OCI-LY3 (cell line): ENCODE data around the gene ANKRD34A.
"Not testable (repeated sequence)": the region's sequence is repeated elsewhere in the genome, so short reads cannot be mapped to it uniquely, and the experiment has no call there.

Source experiments
- H2AFZ ChIP-seq: fragments of 200-600, 300-600 bp; shearing (Covaris generic); 2 replicates; pipeline ENCODE4 v1.6.0; 2014; ENCODE audit warnings: antibody characterized with exemption, low read depth, low read length
- H3K27ac ChIP-seq: fragments of 200-600, 300-600 bp; sonication (generic); 2 replicates; pipeline ENCODE4 v1.5.1; 2014; ENCODE audit warnings: mild to moderate bottlenecking, low read length, moderate library complexity, mixed read lengths
- H3K27me3 ChIP-seq: fragments of 200-600, 300-600 bp; sonication (generic); 2 replicates; pipeline ENCODE4 v1.6.1; 2014; ENCODE audit warnings: low read depth, low read length, mixed read lengths
- H3K36me3 ChIP-seq: fragments of 200-600, 300-600 bp; sonication (generic); replicated peaks from 2 replicates; pipeline ENCODE3; 2014; ENCODE audit warnings: low read depth, low read length, mixed read lengths
- H3K4me1 ChIP-seq: fragments of 300-600, 200-600 bp; sonication (generic); 2 replicates; pipeline ENCODE4 v1.6.1; 2014; ENCODE audit warnings: low read length, mixed read lengths
- H3K4me2 ChIP-seq: fragments of 200-600, 300-600 bp; sonication (generic); 2 replicates; pipeline ENCODE4 v1.6.1; 2014; ENCODE audit warnings: low read length, mixed read lengths
- H3K4me3 ChIP-seq: fragments of 300-600, 200-600 bp; sonication (generic); 2 replicates; pipeline ENCODE4 v1.5.1; 2014; ENCODE audit warnings: antibody characterized with exemption, mild to moderate bottlenecking, low read length, moderate library complexity
- H3K79me2 ChIP-seq: fragments of 300-600, 200-600 bp; shearing (Covaris generic); 2 replicates; pipeline ENCODE4 v1.6.1; 2014; ENCODE audit warnings: mild to moderate bottlenecking, low read length, mixed read lengths
- H3K9ac ChIP-seq: fragments of 300-600, 200-600 bp; shearing (Covaris generic); 2 replicates; pipeline ENCODE4 v1.6.0; 2014; ENCODE audit warnings: mild to moderate bottlenecking, low read length, moderate library complexity
- H3K9me3 ChIP-seq: fragments of 200-600, 300-600 bp; shearing (Covaris generic); 2 replicates; pipeline ENCODE4 v1.6.1; 2014; ENCODE audit warnings: low read length, mixed read lengths; ENCODE audit not compliant: insufficient read depth
- H4K20me1 ChIP-seq: fragments of 200-600, 300-600 bp; sonication (generic); 2 replicates; pipeline ENCODE4 v1.6.1; 2016; ENCODE audit warnings: low read length, mixed read lengths; ENCODE audit not compliant: insufficient read depth
- EZH2phosphoT487 ChIP-seq: fragments of 200-600 bp; shearing (Covaris generic); IDR thresholded peaks from 2 replicates; pipeline ENCODE4 v1.6.1; 2018; ENCODE audit warnings: antibody characterized with exemption, mixed run types, low read depth
- TF ChIP-seq, protein P1 (sequence below): fragments of 200-600, 300-600 bp; sonication (generic); IDR thresholded peaks from 2 replicates; pipeline ENCODE4 v1.5.1; 2014; ENCODE audit warnings: antibody characterized with exemption, low read length, low read depth

Gene ANKRD34A

DNA sequence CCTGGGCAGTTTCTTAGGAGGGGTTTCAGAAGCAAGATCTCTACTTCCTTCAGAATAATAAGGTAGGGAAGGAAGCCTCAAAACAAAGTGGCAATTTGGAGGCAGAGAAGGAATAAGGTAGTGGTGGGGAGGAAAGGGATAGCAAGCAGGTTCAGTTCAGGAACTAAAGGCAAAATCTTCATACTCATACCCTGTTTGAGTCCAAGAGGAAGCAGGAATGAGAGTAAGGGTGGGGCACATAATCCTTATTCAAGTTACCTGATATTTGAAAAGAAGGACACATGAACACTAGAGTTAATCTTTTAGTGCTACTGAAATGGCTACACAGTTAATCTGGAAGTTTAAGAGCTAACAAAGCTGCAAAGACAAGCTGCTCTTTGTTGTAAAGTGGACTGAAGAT is 28.7 kb downstream of the ANKRD34A start:
- no peak overlapping the region for H2AFZ ChIP-seq
- no peak for TF ChIP-seq EZH2phosphoT487
- TF ChIP-seq, protein P1, sequence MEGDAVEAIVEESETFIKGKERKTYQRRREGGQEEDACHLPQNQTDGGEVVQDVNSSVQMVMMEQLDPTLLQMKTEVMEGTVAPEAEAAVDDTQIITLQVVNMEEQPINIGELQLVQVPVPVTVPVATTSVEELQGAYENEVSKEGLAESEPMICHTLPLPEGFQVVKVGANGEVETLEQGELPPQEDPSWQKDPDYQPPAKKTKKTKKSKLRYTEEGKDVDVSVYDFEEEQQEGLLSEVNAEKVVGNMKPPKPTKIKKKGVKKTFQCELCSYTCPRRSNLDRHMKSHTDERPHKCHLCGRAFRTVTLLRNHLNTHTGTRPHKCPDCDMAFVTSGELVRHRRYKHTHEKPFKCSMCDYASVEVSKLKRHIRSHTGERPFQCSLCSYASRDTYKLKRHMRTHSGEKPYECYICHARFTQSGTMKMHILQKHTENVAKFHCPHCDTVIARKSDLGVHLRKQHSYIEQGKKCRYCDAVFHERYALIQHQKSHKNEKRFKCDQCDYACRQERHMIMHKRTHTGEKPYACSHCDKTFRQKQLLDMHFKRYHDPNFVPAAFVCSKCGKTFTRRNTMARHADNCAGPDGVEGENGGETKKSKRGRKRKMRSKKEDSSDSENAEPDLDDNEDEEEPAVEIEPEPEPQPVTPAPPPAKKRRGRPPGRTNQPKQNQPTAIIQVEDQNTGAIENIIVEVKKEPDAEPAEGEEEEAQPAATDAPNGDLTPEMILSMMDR, result no peak
- H3K27ac ChIP-seq, result no peak overlapping the region
- no peaks in the 10 kb centered on the region for H3K79me2 ChIP-seq
- no peak overlapping the region for H3K4me2 ChIP-seq
- peaks cover 29% of the 10 kb centered on the region for H3K4me1 ChIP-seq
- H4K20me1 ChIP-seq, result no peaks in the 10 kb centered on the region
- H3K36me3 ChIP-seq, result peaks cover 20% of the 10 kb centered on the region
- no peaks in the 10 kb centered on the region for H3K9me3 ChIP-seq
- H3K9ac ChIP-seq, result no peak overlapping the region
- no peak overlapping the region for H3K4me3 ChIP-seq
- no peaks in the 10 kb centered on the region for H3K27me3 ChIP-seq

DNA sequence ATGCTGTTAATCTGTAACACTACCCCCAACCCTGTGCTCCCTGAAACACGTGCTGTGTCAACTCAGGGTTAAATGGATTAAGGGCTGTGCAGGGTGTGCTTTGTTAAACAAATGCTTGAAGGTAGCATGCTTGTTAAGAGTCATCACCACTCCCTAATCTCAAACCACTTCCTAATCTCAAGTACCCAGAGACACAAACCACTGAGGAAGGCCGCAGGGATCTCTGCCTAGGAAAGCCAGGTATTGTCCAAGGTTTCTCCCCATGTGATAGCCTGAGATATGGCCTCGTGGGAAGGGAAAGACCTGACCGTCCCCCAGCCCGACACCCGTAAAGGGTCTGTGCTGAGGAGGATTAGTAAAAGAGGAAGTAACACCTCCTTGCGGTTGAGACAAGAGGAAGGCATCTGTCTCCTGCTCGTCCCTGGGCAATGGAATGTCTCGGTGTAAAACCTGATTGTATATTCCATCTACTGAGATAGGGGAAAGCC is 31.8 kb downstream of the ANKRD34A start:
- not testable (repeated sequence) for H3K79me2 ChIP-seq, H3K27me3 ChIP-seq, H2AFZ ChIP-seq, H3K9me3 ChIP-seq, H4K20me1 ChIP-seq
- Histone ChIP-seq H3K4me3 (0 out of 2 replicates have a peak overlapping the region, but pooled peaks have one; percentile 35), H3K4me2 (peak overlapping the region; percentile 55), H3K4me1 (peaks cover 35% of the 10 kb centered on the region), H3K36me3 (peaks cover 22% of the 10 kb centered on the region), H3K27ac (peak overlapping the region; percentile 80), H3K9ac (peak overlapping the region; percentile 51; the same call in 1 of the 2 replicates)

DNA sequence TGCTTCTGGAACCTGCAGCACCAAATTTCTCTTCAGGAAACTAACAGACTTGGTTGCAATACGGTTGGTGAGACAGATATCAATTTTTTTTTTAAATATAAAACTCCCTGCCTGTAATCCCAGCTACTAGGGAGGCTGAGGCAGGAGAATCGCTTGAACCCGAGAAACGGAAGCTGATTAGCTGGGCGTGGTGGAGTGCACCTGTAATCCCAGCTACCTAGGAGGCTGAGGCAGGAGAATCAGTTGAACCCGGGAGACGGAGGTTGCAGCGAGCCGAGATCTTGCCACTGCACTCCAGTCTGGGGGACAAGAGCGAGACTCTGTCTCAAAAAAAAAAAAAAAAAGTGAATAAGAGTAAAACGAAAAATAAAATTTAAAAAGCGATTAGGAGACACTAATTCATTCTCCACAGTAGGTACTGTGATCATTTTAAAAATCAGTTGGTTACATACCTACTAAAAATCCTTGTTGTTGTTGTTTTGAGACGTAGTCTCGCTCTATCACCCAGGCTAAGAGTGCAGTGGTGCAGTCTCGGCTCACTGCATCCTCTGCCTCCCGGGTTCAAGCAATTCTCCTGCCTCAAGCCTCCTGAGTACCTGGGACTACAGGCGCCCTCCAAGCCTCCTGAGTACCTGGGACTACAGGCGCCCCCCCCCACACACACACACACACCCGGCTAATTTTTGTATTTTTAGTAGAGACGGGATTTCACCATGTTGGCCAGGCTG is 36.3 kb downstream of the ANKRD34A start:
- Histone ChIP-seq H3K27me3 (no peaks in the 10 kb centered on the region), H3K9ac (peak overlapping the region; percentile 98), H3K9me3 (no peaks in the 10 kb centered on the region), H3K4me1 (peaks cover 34% of the 10 kb centered on the region), H3K4me3 (peak overlapping the region; percentile 90), H3K4me2 (peak overlapping the region; percentile 80), H3K79me2 (peaks cover 17% of the 10 kb centered on the region), H3K27ac (peak overlapping the region; percentile 88), H2AFZ (no peak overlapping the region), H3K36me3 (peaks cover 20% of the 10 kb centered on the region), H4K20me1 (no peaks in the 10 kb centered on the region)
- TF ChIP-seq, protein P1, result no peak
- no peak for TF ChIP-seq EZH2phosphoT487

DNA sequence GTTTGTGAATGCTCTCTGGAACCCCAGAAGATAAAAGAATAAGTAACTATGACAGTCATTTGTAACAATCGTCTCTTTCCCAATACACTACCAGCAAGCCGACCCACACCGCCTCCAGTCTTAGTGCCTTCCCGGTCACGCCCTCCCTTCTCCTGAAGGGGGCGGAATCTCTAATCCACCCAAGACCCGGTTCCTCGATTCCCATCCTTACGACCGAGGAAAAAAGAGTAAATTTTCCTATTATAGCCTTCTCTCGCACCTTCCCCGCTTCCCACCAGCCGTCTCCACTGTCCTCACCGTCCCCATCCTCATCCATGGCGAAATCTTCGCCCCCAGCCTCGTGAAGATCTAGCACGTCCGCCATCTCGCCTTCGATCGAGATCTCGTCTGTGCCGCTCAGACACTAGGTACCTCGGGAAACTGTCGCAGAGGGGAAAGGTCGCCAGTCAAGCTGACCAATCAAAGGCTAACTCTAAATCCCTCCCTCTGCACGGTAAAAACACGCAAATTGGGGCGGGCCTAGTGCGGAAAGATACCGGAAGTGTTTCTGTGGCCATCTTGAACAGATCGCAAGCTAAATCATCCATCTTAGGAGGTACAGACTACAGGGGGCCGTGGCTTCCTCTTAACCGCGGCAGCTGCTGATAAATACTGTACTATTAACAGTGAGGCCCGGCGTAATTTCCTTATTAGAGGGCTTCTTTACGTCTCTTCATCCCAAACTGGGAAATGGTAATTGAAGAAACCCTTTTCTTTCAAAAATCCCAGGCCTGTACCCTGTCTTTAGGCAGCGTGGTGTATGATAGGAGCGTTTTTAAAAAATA is 37.1 kb downstream of the ANKRD34A start, which contains the start of gene RBM8A:
TSS of gene RBM8A (minus strand) at position 422 of the 824 bp plus-strand sequence. CDS start at position 364, 58 bp downstream.
- Histone ChIP-seq H3K27me3 (no peaks in the 10 kb centered on the region), H3K4me2 (peak within 1 kb of the TSS; percentile 92), H3K36me3 (peaks cover 22% of the 10 kb centered on the region), H3K79me2 (peaks cover 17% of the 10 kb centered on the region), H3K9me3 (no peaks in the 10 kb centered on the region), H2AFZ (no peak within 1 kb of the TSS), H3K27ac (peak within 1 kb of the TSS; percentile 88), H3K4me3 (peak within 1 kb of the TSS; percentile 90), H3K9ac (peak within 1 kb of the TSS; percentile 98), H3K4me1 (peaks cover 27% of the 10 kb centered on the region), H4K20me1 (no peaks in the 10 kb centered on the region)
- no peak for TF ChIP-seq EZH2phosphoT487
- TF ChIP-seq, protein P1, result peak; percentile 62
